ENCODE measurements around the gene DDA1. TPM values are rescaled to one million over a fixed set of nuclear protein-coding genes. Genes with fewer than 3 reads are reported as not detected.
"Not testable (repeated sequence)": the region's sequence is repeated elsewhere in the genome, so short reads cannot be mapped to it uniquely, and the experiment has no call there.

DDA1 gene
- total RNA-seq, 8 experiments from 2014 or later, result 39.4 to 85.9 (median 67.4) TPM

- Histone ChIP-seq H3K4me1 (replicated peaks in 1 of 2) (peaks cover 3 to 4% of the 10 kb centered on the region in 2 donors), H3K4me3 (no peak overlapping the region), H3K27ac (no peak overlapping the region)
- peak in 6 of 8 experiments; percentile 28 to 92 (median 89) for ATAC-seq (replicated peaks in 6 of 8)
- in situ Hi-C loops (cut with MboI; ENCODE audit: low pct_unique_long_range_greater_than_20kb in 2 of 9, low sequenced_read_pairs in 9 of 9, unreplicated experiment in 9 of 9), result no loop called here
- 0% methylated on average over 3 to 9 of the region's 12 CpGs; no CpG with 5 or more reads in 8 of the 10 experiments for WGBS, 10 experiments
Observed at GRCh38 chr19:17348700-17349099, 39.3 kb downstream of the DDA1 start.

- in situ Hi-C loops (cut with MboI; ENCODE audit: low pct_unique_long_range_greater_than_20kb in 2 of 9, low sequenced_read_pairs in 9 of 9, unreplicated experiment in 9 of 9), result no loop called here
- 60 to 100% (median 94%) methylated on average over 1 to 11 of the region's 45 CpGs; no CpG with 5 or more reads in 4 of the 10 experiments for WGBS, 10 experiments
- Histone ChIP-seq H3K4me3 (no peak overlapping the region), H3K27ac (no peak overlapping the region), H3K4me1 (replicated peaks in 1 of 2) (peaks cover 3 to 4% of the 10 kb centered on the region in 2 donors)
- no peak for ATAC-seq (replicated peaks in 6 of 8)
Observed at GRCh38 chr19:17351815-17352435, 42.6 kb downstream of the DDA1 start.

- no peak overlapping the region for H3K27ac ChIP-seq
- peaks cover 3 to 4% of the 10 kb centered on the region in 2 donors for H3K4me1 ChIP-seq (replicated peaks in 1 of 2)
- 40 to 100% (median 83%) methylated on average over 1 to 2 of the region's 14 CpGs; no CpG with 5 or more reads in 6 of the 10 experiments for WGBS, 10 experiments
- in situ Hi-C loops (cut with MboI; ENCODE audit: low pct_unique_long_range_greater_than_20kb in 2 of 9, low sequenced_read_pairs in 9 of 9, unreplicated experiment in 9 of 9), result no loop called here
- H3K4me3 ChIP-seq, result no peak overlapping the region
- no peak for ATAC-seq (replicated peaks in 6 of 8)
Observed at GRCh38 chr19:17352608-17353280, 43.4 kb downstream of the DDA1 start.

- H3K4me3 ChIP-seq, result no peak overlapping the region
- no peak overlapping the region for H3K27ac ChIP-seq
- ATAC-seq (replicated peaks in 6 of 8), result no peak
- 43 to 92% (median 83%) methylated on average over 1 to 7 of the region's 8 CpGs; no CpG with 5 or more reads in 5 of the 10 experiments for WGBS, 10 experiments
- in situ Hi-C loops (cut with MboI; ENCODE audit: low pct_unique_long_range_greater_than_20kb in 2 of 9, low sequenced_read_pairs in 9 of 9, unreplicated experiment in 9 of 9), result no loop called here
- peaks cover 3 to 4% of the 10 kb centered on the region in 2 donors for H3K4me1 ChIP-seq (replicated peaks in 1 of 2)
Observed at GRCh38 chr19:17353386-17353785, 44.0 kb downstream of the DDA1 start.

DNA sequence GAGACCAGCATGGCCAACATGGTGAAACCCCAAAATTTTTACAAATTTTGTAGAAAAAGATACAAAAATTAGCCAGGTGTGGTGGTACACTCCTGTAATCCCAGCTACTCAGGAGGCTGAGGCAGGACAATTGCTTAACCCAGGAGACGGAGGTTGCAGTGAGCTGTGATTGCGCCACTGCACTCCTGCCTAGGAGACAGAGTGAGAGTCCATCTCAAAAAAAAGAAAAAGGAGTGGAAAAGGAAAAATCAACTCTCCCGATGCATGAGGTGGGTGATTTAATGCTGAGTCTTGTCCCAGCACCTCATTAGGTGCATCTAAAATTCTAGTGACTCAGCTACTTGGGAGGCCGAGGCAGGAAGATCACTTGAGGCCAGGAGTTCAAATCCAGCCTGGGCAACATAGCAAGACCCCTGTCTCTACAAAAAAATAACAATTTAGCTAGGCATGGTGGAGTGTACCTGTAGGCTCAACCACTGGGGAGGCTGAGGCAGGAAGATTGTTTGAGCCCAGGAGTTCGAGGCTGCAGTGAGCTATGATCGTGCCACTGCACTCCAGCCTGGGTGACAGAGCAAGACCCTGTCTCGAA, 47.8 kb downstream of the DDA1 start:
- in situ Hi-C loops (cut with MboI; ENCODE audit: low pct_unique_long_range_greater_than_20kb in 2 of 9, low sequenced_read_pairs in 9 of 9, unreplicated experiment in 9 of 9), result no loop called here
- ATAC-seq (replicated peaks in 6 of 8), result no peak
- Histone ChIP-seq H3K4me3 (no peak overlapping the region), H3K4me1 (replicated peaks in 1 of 2) (no peaks in the 10 kb centered on the region), H3K27ac (no peak overlapping the region)
- 20 to 100% (median 75%) methylated on average over 1 to 4 of the region's 7 CpGs; no CpG with 5 or more reads in 3 of the 10 experiments for WGBS, 10 experiments

DNA sequence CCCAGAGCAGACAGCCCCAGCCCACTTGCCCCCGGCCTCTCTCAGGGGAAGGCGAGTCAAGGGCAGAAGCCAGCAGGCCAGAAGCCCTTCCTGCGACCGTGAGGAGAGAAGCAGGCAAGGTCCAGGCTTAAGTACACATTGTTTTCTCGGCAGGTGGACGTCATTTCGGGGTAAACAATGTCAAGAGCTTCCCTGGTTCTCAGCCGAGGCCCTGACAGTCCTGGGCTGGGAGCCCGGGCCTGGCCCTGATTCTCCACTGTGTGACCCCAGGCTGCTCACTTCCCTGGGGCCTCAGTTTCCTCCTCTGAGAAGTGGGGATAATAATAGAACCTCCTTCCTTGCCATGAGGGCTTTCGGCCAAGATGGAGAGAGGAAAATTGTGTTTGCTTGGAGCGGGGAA, 48.4 kb downstream of the DDA1 start:
- Histone ChIP-seq H3K27ac (no peak overlapping the region), H3K4me1 (replicated peaks in 1 of 2) (no peaks in the 10 kb centered on the region), H3K4me3 (no peak overlapping the region)
- in situ Hi-C loops (cut with MboI; ENCODE audit: low pct_unique_long_range_greater_than_20kb in 2 of 9, low sequenced_read_pairs in 9 of 9, unreplicated experiment in 9 of 9), result no loop called here
- no peak for ATAC-seq (replicated peaks in 6 of 8)
- WGBS, 10 experiments, result 10 to 100% (median 68%) methylated on average over 1 to 3 of the region's 11 CpGs; no CpG with 5 or more reads in 6 of the 10 experiments

DNA sequence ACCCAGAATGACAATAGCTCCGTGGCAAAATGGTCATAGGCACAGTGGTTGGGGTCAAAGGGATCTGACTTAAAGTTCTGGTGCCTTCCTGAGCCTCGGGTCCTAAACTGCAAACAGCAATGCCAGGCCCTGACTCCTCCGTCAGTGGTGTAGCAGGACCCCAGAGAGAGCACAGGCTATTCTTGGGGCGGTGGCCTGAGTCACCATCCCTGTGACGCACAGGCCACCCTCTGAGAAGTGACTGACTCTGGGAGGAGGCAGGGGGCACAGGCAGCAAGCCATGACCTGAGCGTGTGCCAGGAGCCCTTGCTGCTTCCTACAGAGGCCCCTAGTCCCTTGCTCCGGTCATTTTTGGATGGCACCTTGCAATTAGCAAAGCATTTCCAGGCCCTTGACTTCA, 49.0 kb downstream of the DDA1 start:
- ATAC-seq (replicated peaks in 6 of 8), result peak in 2 of 8 experiments; percentile 28 to 68
- Histone ChIP-seq H3K4me1 (replicated peaks in 1 of 2) (no peaks in the 10 kb centered on the region), H3K4me3 (no peak overlapping the region), H3K27ac (no peak overlapping the region)
- in situ Hi-C loops (cut with MboI; ENCODE audit: low pct_unique_long_range_greater_than_20kb in 2 of 9, low sequenced_read_pairs in 9 of 9, unreplicated experiment in 9 of 9), result no loop called here
- 0 to 97% (median 61%) methylated on average over 1 to 6 of the region's 7 CpGs; no CpG with 5 or more reads in 4 of the 10 experiments for WGBS, 10 experiments

DNA sequence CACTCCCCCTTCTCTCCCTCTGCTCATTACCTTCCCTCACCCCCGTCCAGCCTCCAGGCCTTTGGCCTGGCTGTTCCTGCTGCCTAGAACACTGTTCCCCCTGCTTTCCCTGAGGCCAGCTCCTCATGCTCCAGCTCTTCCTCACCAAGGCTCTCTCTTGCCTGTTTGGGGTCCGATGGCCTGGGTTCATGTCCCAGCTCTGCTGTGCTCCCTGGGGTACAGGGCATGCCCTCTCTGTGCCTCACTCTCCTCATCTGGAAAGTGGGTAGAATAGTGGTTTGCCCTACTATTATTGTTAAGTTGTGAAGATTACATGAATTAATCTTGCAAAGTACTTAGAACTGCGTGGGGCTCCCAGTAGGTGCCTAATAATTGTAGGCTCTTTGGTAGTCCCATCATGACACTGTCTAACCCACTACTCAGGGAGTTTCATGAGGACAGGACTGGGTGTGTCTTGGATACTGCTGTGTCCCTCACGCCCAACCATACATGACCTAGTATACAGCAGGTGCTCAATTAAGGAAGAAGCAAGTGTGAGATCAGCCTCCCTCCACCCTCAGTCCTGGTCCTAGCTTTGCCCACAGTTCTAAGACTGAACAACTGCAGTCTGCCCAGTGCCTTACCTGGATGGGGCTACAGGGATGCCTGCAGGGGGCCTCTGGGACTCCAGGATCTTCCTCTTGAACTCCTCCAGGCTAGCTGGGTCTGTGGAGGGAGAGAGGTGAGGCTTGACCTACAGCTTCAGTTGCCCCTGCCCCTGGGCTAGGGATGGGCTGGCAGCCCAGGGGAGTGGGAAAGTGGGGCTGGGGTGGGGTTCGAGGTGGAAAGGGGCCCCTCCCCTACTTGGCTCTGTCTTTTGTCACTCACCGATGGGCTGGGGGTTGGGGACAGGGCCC, 50.8 kb downstream of the DDA1 start:
- Histone ChIP-seq H3K27ac (no peak overlapping the region), H3K4me3 (no peak overlapping the region), H3K4me1 (replicated peaks in 1 of 2) (no peaks in the 10 kb centered on the region)
- in situ Hi-C loops (cut with MboI; ENCODE audit: low pct_unique_long_range_greater_than_20kb in 2 of 9, low sequenced_read_pairs in 9 of 9, unreplicated experiment in 9 of 9), result no loop called here
- ATAC-seq (replicated peaks in 6 of 8), result no peak
- 17 to 100% (median 50%) methylated on average over 1 to 3 of the region's 6 CpGs; no CpG with 5 or more reads in 3 of the 10 experiments for WGBS, 10 experiments

- H3K4me3 ChIP-seq; ATAC-seq (replicated peaks in 6 of 8); H3K27ac ChIP-seq; in situ Hi-C loops (cut with MboI; ENCODE audit: low pct_unique_long_range_greater_than_20kb in 2 of 9, low sequenced_read_pairs in 9 of 9, unreplicated experiment in 9 of 9); H3K4me1 ChIP-seq (replicated peaks in 1 of 2): not testable (repeated sequence)
- WGBS, 10 experiments, result 69 to 100% (median 84%) methylated on average over 4 to 13 of the region's 20 CpGs; no CpG with 5 or more reads in 4 of the 10 experiments
Observed at GRCh38 chr19:17363852-17364605, 54.7 kb downstream of the DDA1 start.

DNA sequence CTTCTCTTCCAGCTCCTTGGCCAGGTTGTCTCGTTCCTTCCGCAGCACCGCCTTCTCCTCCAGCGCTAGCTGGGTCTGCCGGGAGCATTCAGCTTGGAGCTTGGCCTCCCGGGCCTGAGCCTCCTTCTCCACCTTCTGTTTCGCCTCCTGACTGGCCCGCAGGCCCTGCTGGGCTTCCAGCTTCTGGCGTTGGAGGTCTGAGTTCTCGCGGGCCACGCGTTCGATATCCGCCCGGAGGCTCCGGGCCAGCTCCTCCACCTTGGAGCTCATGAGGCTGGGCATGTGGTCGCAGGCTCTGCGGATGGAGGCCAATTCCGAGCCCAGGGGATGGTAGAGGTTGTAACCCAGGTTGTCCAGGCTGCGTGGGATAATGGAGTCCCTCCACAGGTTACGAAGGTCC, 56.0 kb downstream of the DDA1 start:
- in situ Hi-C loops (cut with MboI; ENCODE audit: low pct_unique_long_range_greater_than_20kb in 2 of 9, low sequenced_read_pairs in 9 of 9, unreplicated experiment in 9 of 9), result no loop called here
- no peaks in the 10 kb centered on the region for H3K4me1 ChIP-seq (replicated peaks in 1 of 2)
- no peak overlapping the region for H3K4me3 ChIP-seq
- no peak for ATAC-seq (replicated peaks in 6 of 8)
- 47 to 100% (median 83%) methylated on average over 1 to 12 of the region's 22 CpGs; no CpG with 5 or more reads in 2 of the 10 experiments for WGBS, 10 experiments
- H3K27ac ChIP-seq, result no peak overlapping the region

GRCh38 chr19:17370026-17370587, 60.7 kb downstream of the DDA1 start:
- no peak overlapping the region for H3K4me3 ChIP-seq
- 25 to 93% (median 70%) methylated on average over 2 to 8 of the region's 8 CpGs for WGBS, 10 experiments
- no peaks in the 10 kb centered on the region for H3K4me1 ChIP-seq (replicated peaks in 1 of 2)
- in situ Hi-C loops (cut with MboI; ENCODE audit: low pct_unique_long_range_greater_than_20kb in 2 of 9, low sequenced_read_pairs in 9 of 9, unreplicated experiment in 9 of 9), result no loop called here
- ATAC-seq (replicated peaks in 6 of 8), result peak in 3 of 8 experiments; percentile 38 to 78 (median 71)
- H3K27ac ChIP-seq, result no peak overlapping the region
